ENCODE measurements around the gene DTHD1.

DNA sequence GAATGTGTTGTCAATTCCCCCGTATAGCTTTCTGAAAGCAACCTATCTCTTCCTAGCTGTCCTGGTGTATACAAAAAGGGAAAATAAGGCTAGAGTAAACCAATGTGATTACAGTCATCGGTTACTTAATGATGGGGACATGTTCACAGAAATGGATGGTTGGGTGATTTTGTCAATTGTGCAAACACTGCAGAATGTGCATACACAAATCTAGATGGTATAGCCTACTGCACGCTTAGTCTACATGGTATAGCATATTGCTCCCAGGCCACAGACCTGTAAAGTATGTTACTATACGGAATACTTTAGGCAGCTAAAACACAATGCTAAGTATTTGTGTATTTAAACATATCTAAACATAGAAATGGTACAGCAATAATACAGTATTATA, 5.1 kb downstream of the DTHD1 start:
- TF ChIP-seq, protein P1, sequence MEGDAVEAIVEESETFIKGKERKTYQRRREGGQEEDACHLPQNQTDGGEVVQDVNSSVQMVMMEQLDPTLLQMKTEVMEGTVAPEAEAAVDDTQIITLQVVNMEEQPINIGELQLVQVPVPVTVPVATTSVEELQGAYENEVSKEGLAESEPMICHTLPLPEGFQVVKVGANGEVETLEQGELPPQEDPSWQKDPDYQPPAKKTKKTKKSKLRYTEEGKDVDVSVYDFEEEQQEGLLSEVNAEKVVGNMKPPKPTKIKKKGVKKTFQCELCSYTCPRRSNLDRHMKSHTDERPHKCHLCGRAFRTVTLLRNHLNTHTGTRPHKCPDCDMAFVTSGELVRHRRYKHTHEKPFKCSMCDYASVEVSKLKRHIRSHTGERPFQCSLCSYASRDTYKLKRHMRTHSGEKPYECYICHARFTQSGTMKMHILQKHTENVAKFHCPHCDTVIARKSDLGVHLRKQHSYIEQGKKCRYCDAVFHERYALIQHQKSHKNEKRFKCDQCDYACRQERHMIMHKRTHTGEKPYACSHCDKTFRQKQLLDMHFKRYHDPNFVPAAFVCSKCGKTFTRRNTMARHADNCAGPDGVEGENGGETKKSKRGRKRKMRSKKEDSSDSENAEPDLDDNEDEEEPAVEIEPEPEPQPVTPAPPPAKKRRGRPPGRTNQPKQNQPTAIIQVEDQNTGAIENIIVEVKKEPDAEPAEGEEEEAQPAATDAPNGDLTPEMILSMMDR (conservative IDR thresholded peaks at IDR 0.05): no peak
- TF ChIP-seq EZH2 (IDR thresholded peaks at IDR 0.05; ENCODE audit: low read depth): no peak

All from PC-9 (cell line).